H1 (cell line): ENCODE measurements around the gene JAKMIP1. TPM values are rescaled to one million over a fixed set of nuclear protein-coding genes. Genes with fewer than 3 reads are reported as not detected.

Experiments
- CTCF ChIA-PET: fragments of 300-600 bp; sonication (Branson Sonifier 250); formaldehyde crosslinking; loops from one replicate; lab custom pipeline; 2021; ENCODE audit not compliant: partially characterized antibody; lab: Charles Lee
- POLR2A ChIA-PET: fragments of 300-600 bp; sonication (Branson Sonifier 250); formaldehyde crosslinking; loops from one replicate; lab custom pipeline; 2021; ENCODE audit warnings: inconsistent platforms; ENCODE audit not compliant: partially characterized antibody; lab: Charles Lee
- DNase-seq, 2 experiments: peaks; one replicate each; pipeline versions ENCODE4 v3.0.0 to v3.0.0-alpha.2; 2010 to 2022; ENCODE audit warnings: low spot score in 2 of 2, low read depth in 1 of 2, mixed read lengths in 1 of 2
- FAIRE-seq: peaks from 2 replicates; lab custom pipeline; 2011; peaks lifted over from hg19 to GRCh38; lab: Jason Lieb, UNC
- H2AFZ ChIP-seq: 2 replicates; pipeline ENCODE4 v1.8.1; 2012; ENCODE audit warnings: low read length, inconsistent platforms
- H2AK5ac ChIP-seq: 2 replicates; pipeline ENCODE4 v1.6.1; 2013; ENCODE audit warnings: low read depth, low read length
- H2BK120ac ChIP-seq: replicated peaks from 2 replicates; pipeline ENCODE3; 2013; ENCODE audit warnings: low read depth, low read length, inconsistent platforms
- H2BK12ac ChIP-seq: 2 replicates; pipeline ENCODE4 v1.6.1; 2013; ENCODE audit warnings: low read depth, low read length
- H2BK15ac ChIP-seq: 2 replicates; pipeline ENCODE4 v1.6.1; 2013; ENCODE audit warnings: low read length
- H2BK20ac ChIP-seq: 2 replicates; pipeline ENCODE4 v1.6.1; 2013; ENCODE audit warnings: low read length
- H2BK5ac ChIP-seq: 2 replicates; pipeline ENCODE4 v1.6.1; 2013; ENCODE audit warnings: low read depth, low read length
- H3K14ac ChIP-seq: 2 replicates; pipeline ENCODE4 v1.6.1; 2013; ENCODE audit warnings: inconsistent platforms; ENCODE audit not compliant: insufficient read length
- H3K18ac ChIP-seq: 2 replicates; pipeline ENCODE4 v1.6.1; 2013; ENCODE audit warnings: low read length; ENCODE audit errors: extremely low read depth
- H3K23ac ChIP-seq: 2 replicates; pipeline ENCODE4 v1.6.1; 2013; ENCODE audit warnings: inconsistent platforms; ENCODE audit not compliant: insufficient read length
- H3K23me2 ChIP-seq: 2 replicates; pipeline ENCODE4 v1.6.1; 2013; ENCODE audit warnings: low read depth, low read length
- H3K27ac ChIP-seq: 2 replicates; pipeline ENCODE4 v1.6.1; 2011; ENCODE audit warnings: low read depth, low read length, inconsistent platforms
- H3K27me3 ChIP-seq, 4 experiments: replicated peaks in 1 of 4; 1 replicate in 1 of 4; 2 replicates in 3 of 4; pipeline versions ENCODE4 v1.6.1 to v1.8.1; 2011 to 2013; ENCODE audit warnings: low read length in 3 of 4, mild to moderate bottlenecking in 3 of 4, inconsistent platforms in 2 of 4, mixed read lengths in 2 of 4, moderate library complexity in 1 of 4; ENCODE audit not compliant: control insufficient read depth in 3 of 4, insufficient read depth in 3 of 4; ENCODE audit errors: extremely low read depth in 1 of 4
- H3K36me3 ChIP-seq, 4 experiments: 2 replicates each; pipeline versions ENCODE4 v1.6.1 to v1.8.1; 2011 to 2013; ENCODE audit warnings: mild to moderate bottlenecking in 4 of 4, low read length in 3 of 4, moderate library complexity in 2 of 4, control low read depth in 1 of 4, inconsistent platforms in 1 of 4; ENCODE audit not compliant: insufficient read depth in 4 of 4, control insufficient read depth in 2 of 4
- H3K4ac ChIP-seq: replicated peaks from 2 replicates; pipeline ENCODE3; 2013; ENCODE audit warnings: low read length, low read depth, mixed read lengths, inconsistent platforms; ENCODE audit not compliant: insufficient read length
- H3K4me1 ChIP-seq, 4 experiments: replicated peaks in 1 of 4; 1 replicate in 1 of 4; 2 replicates in 3 of 4; pipeline versions ENCODE4 v1.6.1 to v1.8.1; 2011 to 2013; ENCODE audit warnings: low read length in 3 of 4, inconsistent platforms in 2 of 4, mixed read lengths in 1 of 4; ENCODE audit not compliant: insufficient read depth in 4 of 4, control insufficient read depth in 3 of 4
- H3K4me2 ChIP-seq, 2 experiments: 2 replicates each; pipeline versions ENCODE4 v1.6.1 to v1.8.1; 2011 to 2013; ENCODE audit warnings: low read depth in 2 of 2, low read length in 2 of 2, control low read depth in 1 of 2, inconsistent platforms in 1 of 2, mild to moderate bottlenecking in 1 of 2; ENCODE audit not compliant: insufficient read depth in 1 of 2
- H3K4me3 ChIP-seq, 4 experiments: fragments of 200-600, 300-600 bp in 1 of 4; sonication (generic), shearing (Covaris generic), sonication (Bioruptor Twin) in 1 of 4; 2 replicates each; pipeline versions ENCODE4 v1.5.1 to v1.8.1; 2011 to 2016; ENCODE audit warnings: low read length in 4 of 4, low read depth in 3 of 4, control low read depth in 2 of 4, inconsistent platforms in 2 of 4, mild to moderate bottlenecking in 2 of 4, mixed read lengths in 1 of 4, moderate library complexity in 1 of 4; ENCODE audit not compliant: insufficient read depth in 2 of 4; ENCODE audit errors: extremely low read depth in 1 of 4
- H3K56ac ChIP-seq: replicated peaks from 2 replicates; pipeline ENCODE3; 2013; ENCODE audit warnings: low read depth, mild to moderate bottlenecking, mixed read lengths, low read length, inconsistent platforms; ENCODE audit not compliant: insufficient read length
- H3K79me1 ChIP-seq: 2 replicates; pipeline ENCODE4 v1.6.1; 2013; ENCODE audit warnings: low read depth, low read length, control low read depth
- H3K79me2 ChIP-seq, 2 experiments: 2 replicates each; pipeline versions ENCODE4 v1.6.1 to v1.8.1; 2012 to 2013; ENCODE audit warnings: low read length in 2 of 2, mild to moderate bottlenecking in 2 of 2, inconsistent platforms in 1 of 2; ENCODE audit not compliant: insufficient read depth in 2 of 2, control insufficient read depth in 1 of 2
- H3K9ac ChIP-seq, 4 experiments: replicated peaks in 1 of 4; 1 replicate in 1 of 4; 2 replicates in 3 of 4; pipeline versions ENCODE4 v1.6.1 to v1.8.1; 2011 to 2013; ENCODE audit warnings: low read depth in 3 of 4, low read length in 3 of 4, control low read depth in 2 of 4, mild to moderate bottlenecking in 2 of 4, moderate library complexity in 2 of 4, inconsistent platforms in 1 of 4; ENCODE audit errors: extremely low read depth in 1 of 4
- H3K9me3 ChIP-seq, 2 experiments: 2 replicates each; pipeline versions ENCODE4 v1.6.1 to v1.8.1; 2012 to 2013; ENCODE audit warnings: mild to moderate bottlenecking in 2 of 2, moderate library complexity in 2 of 2, control low read depth in 1 of 2, inconsistent platforms in 1 of 2, low read depth in 1 of 2, low read length in 1 of 2, mixed read lengths in 1 of 2; ENCODE audit not compliant: insufficient read depth in 2 of 2
- H4K20me1 ChIP-seq, 2 experiments: replicated peaks in 1 of 2; 2 replicates each; pipeline versions ENCODE3 to v1.8.1; 2011 to 2013; ENCODE audit warnings: inconsistent platforms in 2 of 2, low read length in 2 of 2, mild to moderate bottlenecking in 1 of 2; ENCODE audit not compliant: insufficient read depth in 2 of 2, control insufficient read depth in 1 of 2
- H4K5ac ChIP-seq: 2 replicates; pipeline ENCODE4 v1.6.1; 2013; ENCODE audit warnings: low read length, low read depth, mixed read lengths, inconsistent platforms; ENCODE audit not compliant: insufficient read length
- H4K8ac ChIP-seq: 2 replicates; pipeline ENCODE4 v1.8.0; 2013; ENCODE audit warnings: mild to moderate bottlenecking, moderate library complexity, low read length, inconsistent platforms; ENCODE audit not compliant: insufficient read depth; ENCODE audit errors: extremely low read depth
- H4K91ac ChIP-seq: replicated peaks from 2 replicates; pipeline ENCODE3; 2013; ENCODE audit warnings: low read length, mixed read lengths, inconsistent platforms; ENCODE audit not compliant: insufficient read length
- FOSL1 ChIP-seq: IDR thresholded peaks from 2 replicates; pipeline ENCODE4 v1.6.1; 2011; ENCODE audit warnings: mild to moderate bottlenecking, low read depth, low read length, moderate library complexity; ENCODE audit not compliant: insufficient read depth
- RAD21 ChIP-seq, 2 experiments: IDR thresholded peaks in 1 of 2; conservative IDR thresholded peaks in 1 of 2; 2 replicates each; pipeline ENCODE4 v1.6.1; 2011; ENCODE audit warnings: low read depth in 2 of 2, low read length in 2 of 2, improper control_type of control experiment in 1 of 2, inconsistent platforms in 1 of 2, mild to moderate bottlenecking in 1 of 2, moderate library complexity in 1 of 2
- YY1 ChIP-seq: IDR thresholded peaks from 2 replicates; pipeline ENCODE4 v1.6.1; 2011; ENCODE audit warnings: low read depth, mild to moderate bottlenecking, low read length
- WGBS, 2 experiments: shearing (Covaris generic) in 1 of 2; methylation state at CpG; one replicate each; pipeline versions ENCODE4 v1.1.6 to v1.1.7; 2013 to 2015; ENCODE audit warnings: low lambda C conversion rate in 2 of 2, mixed read lengths in 2 of 2, inconsistent platforms in 1 of 2, low coverage in 1 of 2, missing lambda C conversion rate in 1 of 2; ENCODE audit not compliant: insufficient replicate concordance in 2 of 2, insufficient coverage in 1 of 2, insufficient read length in 1 of 2; ENCODE audit errors: extremely low coverage in 1 of 2, missing lambda C conversion rate in 1 of 2; 5-methylcytosine and 5-hydroxymethylcytosine counted together
- polyA plus RNA-seq, 7 experiments: library from polyadenylated mRNA; depleted of rRNA in 3 of 7; stranded (reverse) in 5 of 7; unstranded in 2 of 7; fragments of >200 nt in 5 of 7; fragments of 200-250 nt in 2 of 7; gene quantifications; 1 replicate in 5 of 7; 2 replicates in 1 of 7; 4 replicates in 1 of 7; pipeline versions ENCODE4 v1.2.1 to v1.2.3, GENCODE V29; 2011 to 2013; ENCODE audit warnings: missing spikeins in 2 of 7, mixed read lengths in 2 of 7
- total RNA-seq: library from RNA; stranded (reverse); fragmentation: NEBNext Ultra II Directional; extraction: Animal tissue kit (Norgen Biotek cat#: 25700); gene quantifications from 2 replicates; pipeline ENCODE4 v1.2.1, GENCODE V29; 2021
- TF ChIP-seq, protein P1 (sequence below), 3 experiments: IDR thresholded peaks; 1 replicate in 2 of 3; 2 replicates in 1 of 3; pipeline versions ENCODE4 v1.5.1 to v1.6.1; 2011; ENCODE audit warnings: low read length in 3 of 3, mild to moderate bottlenecking in 3 of 3, inconsistent platforms in 2 of 3, low read depth in 1 of 3, moderate library complexity in 1 of 3; ENCODE audit not compliant: insufficient read depth in 1 of 3; ENCODE audit errors: control extremely low read depth in 1 of 3

Gene JAKMIP1
- total and polyA plus RNA-seq, 2 of the 8 experiments (the other 6 are each of a cell fraction or from before 2014, with no cell fraction given): 2.5 to 4.4 TPM

DNA sequence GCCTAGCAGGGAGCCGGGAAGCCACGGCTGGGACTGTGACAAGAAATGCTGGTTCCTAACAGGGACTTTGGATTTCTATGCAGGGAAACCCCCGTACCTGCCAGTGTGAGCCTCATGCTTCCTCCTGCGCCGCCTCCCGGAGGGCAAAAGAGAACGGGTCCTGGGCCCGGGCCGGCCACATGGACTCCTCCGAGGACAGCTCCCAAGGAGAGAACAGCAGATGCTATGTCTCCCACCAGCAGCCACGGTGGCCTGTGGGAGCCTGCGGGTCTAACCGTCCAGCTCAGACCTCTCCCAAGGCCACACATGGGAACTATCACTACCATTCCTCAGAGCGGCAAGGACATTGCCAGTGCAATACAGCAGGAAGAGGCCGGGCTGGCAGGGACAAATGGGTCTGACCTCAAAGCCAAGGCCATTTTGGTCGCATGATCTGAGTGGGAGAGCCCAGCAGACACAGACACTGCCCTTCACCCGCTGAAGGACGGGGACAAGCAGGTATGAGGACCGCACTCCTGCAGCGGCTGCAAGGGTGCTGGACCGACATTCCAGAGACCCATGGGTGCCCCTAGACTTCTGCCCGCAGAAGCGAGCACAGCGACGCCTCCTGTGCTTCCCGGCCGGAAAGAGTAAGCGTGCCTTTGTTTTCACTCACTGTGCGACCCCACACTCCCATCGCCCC, 177.6 kb downstream of the JAKMIP1 start:
- no peak overlapping the region for H3K14ac ChIP-seq
- no peak overlapping the region for H3K9ac ChIP-seq
- H2BK5ac ChIP-seq: no peak overlapping the region
- no peak overlapping the region; the same call in 1 of the 2 replicates for H3K18ac ChIP-seq
- no peak overlapping the region for H3K27ac ChIP-seq
- TF ChIP-seq RAD21 (IDR thresholded peaks at IDR 0.05 in 1 of 2, conservative IDR thresholded peaks at IDR 0.05 in 1 of 2; ENCODE audit: low read depth in 2 of 2, low read length in 2 of 2) (no peak), YY1 (no peak), FOSL1 (no peak)
- TF ChIP-seq, protein P1, sequence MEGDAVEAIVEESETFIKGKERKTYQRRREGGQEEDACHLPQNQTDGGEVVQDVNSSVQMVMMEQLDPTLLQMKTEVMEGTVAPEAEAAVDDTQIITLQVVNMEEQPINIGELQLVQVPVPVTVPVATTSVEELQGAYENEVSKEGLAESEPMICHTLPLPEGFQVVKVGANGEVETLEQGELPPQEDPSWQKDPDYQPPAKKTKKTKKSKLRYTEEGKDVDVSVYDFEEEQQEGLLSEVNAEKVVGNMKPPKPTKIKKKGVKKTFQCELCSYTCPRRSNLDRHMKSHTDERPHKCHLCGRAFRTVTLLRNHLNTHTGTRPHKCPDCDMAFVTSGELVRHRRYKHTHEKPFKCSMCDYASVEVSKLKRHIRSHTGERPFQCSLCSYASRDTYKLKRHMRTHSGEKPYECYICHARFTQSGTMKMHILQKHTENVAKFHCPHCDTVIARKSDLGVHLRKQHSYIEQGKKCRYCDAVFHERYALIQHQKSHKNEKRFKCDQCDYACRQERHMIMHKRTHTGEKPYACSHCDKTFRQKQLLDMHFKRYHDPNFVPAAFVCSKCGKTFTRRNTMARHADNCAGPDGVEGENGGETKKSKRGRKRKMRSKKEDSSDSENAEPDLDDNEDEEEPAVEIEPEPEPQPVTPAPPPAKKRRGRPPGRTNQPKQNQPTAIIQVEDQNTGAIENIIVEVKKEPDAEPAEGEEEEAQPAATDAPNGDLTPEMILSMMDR (IDR thresholded peaks at IDR 0.05; ENCODE audit: control extremely low read depth in 1 of 3, insufficient read depth in 1 of 3, low read depth in 1 of 3, low read length in 3 of 3): no peak
- no peak overlapping the region for H4K5ac ChIP-seq
- H3K36me3 ChIP-seq: no peaks in the 10 kb centered on the region
- no peaks in the 10 kb centered on the region for H3K79me1 ChIP-seq
- DNase-seq: no peak
- CTCF ChIA-PET: interaction anchor here (0.7 to 6.8 kb wide), 5 partner anchors 10 to 1371 kb away, joined by 3 to 74 read pairs (median 62); no protein-coding TSS in a partner anchor
- no peak overlapping the region for H3K4me3 ChIP-seq
- no peak for FAIRE-seq
- H4K91ac ChIP-seq: no peak overlapping the region
- WGBS, 2 experiments: 89% methylated on average over 30 of the region's 30 CpGs; no CpG with 5 or more reads in 1 of the 2 experiments
- no peak overlapping the region for H3K4ac ChIP-seq
- no peaks in the 10 kb centered on the region for H4K20me1 ChIP-seq
- no peak overlapping the region for H3K4me2 ChIP-seq
- no peak overlapping the region for H2BK12ac ChIP-seq
- H2BK20ac ChIP-seq: 0 out of 2 replicates have a peak overlapping the region, but pooled peaks have one; percentile 48
- H2AK5ac ChIP-seq: no peak overlapping the region
- H2BK120ac ChIP-seq: no peak overlapping the region
- no peaks in the 10 kb centered on the region for H3K27me3 ChIP-seq
- no peak overlapping the region for H2BK15ac ChIP-seq
- POLR2A ChIA-PET: no interaction called here
- peaks cover 0 to 8% (median 5%) of the 10 kb centered on the region in 4 experiments; a peak in 6 of 7 replicates for H3K4me1 ChIP-seq
- H3K79me2 ChIP-seq: no peaks in the 10 kb centered on the region
- no peak overlapping the region for H2AFZ ChIP-seq
- H3K9me3 ChIP-seq: no peaks in the 10 kb centered on the region
- H3K23me2 ChIP-seq: no peaks in the 10 kb centered on the region
- no peak overlapping the region for H3K23ac ChIP-seq
- H3K56ac ChIP-seq: no peak overlapping the region
- H4K8ac ChIP-seq: peak overlapping the region; percentile 60; the same call in 1 of the 2 replicates
